Inferior parietal cortex (tissue), 1 donor: ENCODE results near the gene AATK.
"Not testable (repeated sequence)": the region's sequence is repeated elsewhere in the genome, so short reads cannot be mapped to it uniquely, and the experiment has no call there.

ENCODE experiments used
- DNase-seq: peaks from one replicate; pipeline ENCODE4 v3.0.0-alpha.2; 2016; ENCODE audit errors: extremely low spot score

AATK gene

GRCh38 chr17:81092518-81093095 is 73.4 kb downstream of the AATK start:
- no peak for DNase-seq

- no peak for DNase-seq
Observed at GRCh38 chr17:81091774-81092517, 74.1 kb downstream of the AATK start.

GRCh38 chr17:81091154-81091553 is 74.9 kb downstream of the AATK start:
- no peak for DNase-seq

- DNase-seq, result no peak
Observed at GRCh38 chr17:81090361-81091136, 75.5 kb downstream of the AATK start.

- DNase-seq, result no peak
Observed at GRCh38 chr17:81086789-81087551, 79.1 kb downstream of the AATK start.

- DNase-seq, result no peak
Observed at GRCh38 chr17:81085420-81085911, 80.6 kb downstream of the AATK start.

GRCh38 chr17:81084680-81085419 is 81.2 kb downstream of the AATK start:
- peak; percentile 49 for DNase-seq

- DNase-seq, result no peak
Observed at GRCh38 chr17:81083125-81083765, 82.8 kb downstream of the AATK start.

GRCh38 chr17:81082177-81083073 is 83.6 kb downstream of the AATK start:
- DNase-seq, result no peak

GRCh38 chr17:81081222-81082176 is 84.5 kb downstream of the AATK start:
- no peak for DNase-seq

- DNase-seq, result no peak
Observed at GRCh38 chr17:81080019-81080418, 86.0 kb downstream of the AATK start.

GRCh38 chr17:81078026-81078913 is 87.8 kb downstream of the AATK start:
- DNase-seq, result not testable (repeated sequence)

- DNase-seq, result no peak
Observed at GRCh38 chr17:81076141-81076679, 89.8 kb downstream of the AATK start.

- DNase-seq, result no peak
Observed at GRCh38 chr17:81075307-81075706, 90.7 kb downstream of the AATK start.

- DNase-seq, result no peak
Observed at GRCh38 chr17:81074875-81075274, 91.1 kb downstream of the AATK start.

GRCh38 chr17:81073967-81074839 is 91.8 kb downstream of the AATK start:
- no peak for DNase-seq
